B cell (primary cell): Measurements from ENCODE around the gene SLCO3A1. TPM values are rescaled to one million over a fixed set of nuclear protein-coding genes. Genes with fewer than 3 reads are reported as not detected.

Experiments used
- ATAC-seq: fragments of 200-7000 bp; cut with Tn5 transposase; one replicate; pipeline ENCODE4 v1.10.0; 2021; ENCODE audit warnings: low read depth, mild to moderate bottlenecking, moderate number of reproducible peaks, moderate library complexity
- CTCF ChIA-PET: fragments of 350-600 bp; sonication (Branson Sonifier 250); formaldehyde crosslinking; loops from one replicate; lab custom pipeline; 2021; ENCODE audit warnings: antibody characterized with exemption, inconsistent platforms; lab: Charles Lee
- POLR2A ChIA-PET: fragments of 350-600 bp; sonication (Branson Sonifier 250); formaldehyde crosslinking; loops from one replicate; lab custom pipeline; 2021; ENCODE audit warnings: antibody characterized with exemption; lab: Charles Lee
- DNase-seq: peaks from one replicate; pipeline ENCODE4 v3.0.0; 2013
- H2AFZ ChIP-seq: 2 replicates; pipeline ENCODE4 v1.6.1; 2012; ENCODE audit warnings: mild to moderate bottlenecking, low read depth, low read length; ENCODE audit not compliant: insufficient read depth, poor library complexity, severe bottlenecking
- H3K27ac ChIP-seq, 2 donors: 1 replicate in 1 of 2; 2 replicates in 1 of 2; pipeline ENCODE4 v1.5.1; 2012 to 2013; ENCODE audit warnings: low read length in 2 of 2, mild to moderate bottlenecking in 2 of 2, moderate library complexity in 1 of 2
- H3K27me3 ChIP-seq, 4 experiments: fragments of 200-600 bp in 1 of 4; sonication (generic) in 1 of 4; replicated peaks in 1 of 4; 1 replicate in 2 of 4; 2 replicates in 2 of 4; pipeline versions ENCODE4 v1.6.1 to v1.7.0; 2013 to 2016; ENCODE audit warnings: low read length in 3 of 4, mild to moderate bottlenecking in 2 of 4, mixed read lengths in 1 of 4, moderate library complexity in 1 of 4; ENCODE audit not compliant: insufficient read depth in 4 of 4, control insufficient read depth in 3 of 4; ENCODE audit errors: control extremely low read depth in 1 of 4
- H3K36me3 ChIP-seq, 2 experiments: replicated peaks in 1 of 2; 1 replicate in 1 of 2; 2 replicates in 1 of 2; pipeline versions ENCODE4 v1.6.1 to v1.7.1; 2013; ENCODE audit warnings: low read length in 1 of 2; ENCODE audit not compliant: insufficient read depth in 2 of 2, control insufficient read depth in 1 of 2; ENCODE audit errors: control extremely low read depth in 1 of 2, extremely low read depth in 1 of 2
- H3K4me1 ChIP-seq, 2 donors: fragments of 200-600 bp in 1 of 2; sonication (generic) in 1 of 2; 1 replicate in 1 of 2; 2 replicates in 1 of 2; pipeline versions ENCODE4 v1.5.1 to v1.6.1; 2013 to 2017; ENCODE audit warnings: low read length in 2 of 2; ENCODE audit not compliant: control insufficient read depth in 2 of 2, insufficient read depth in 2 of 2
- H3K4me2 ChIP-seq: replicated peaks from 2 replicates; pipeline ENCODE3; 2012; ENCODE audit warnings: mild to moderate bottlenecking, low read depth, low read length; ENCODE audit not compliant: poor library complexity, severe bottlenecking
- H3K4me3 ChIP-seq, 5 experiments: fragments of 200-600 bp in 1 of 5; sonication (generic) in 1 of 5; 1 replicate in 3 of 5; 2 replicates in 2 of 5; pipeline versions ENCODE4 v1.5.1 to v1.7.0; 2011 to 2016; ENCODE audit warnings: low read length in 4 of 5, mild to moderate bottlenecking in 4 of 5, low read depth in 2 of 5, control low read depth in 1 of 5, moderate library complexity in 1 of 5; ENCODE audit not compliant: insufficient read depth in 1 of 5; ENCODE audit errors: control extremely low read depth in 1 of 5, extremely low read depth in 1 of 5
- H3K79me2 ChIP-seq: fragments of 200-600 bp; sonication (generic); one replicate; pipeline ENCODE4 v1.6.0; 2016; ENCODE audit warnings: low read length; ENCODE audit not compliant: control insufficient read depth, insufficient read depth
- H3K9ac ChIP-seq: fragments of 200-600 bp; sonication (generic); 2 replicates; pipeline ENCODE4 v1.6.1; 2017; ENCODE audit warnings: mild to moderate bottlenecking, low read length, moderate library complexity
- H3K9me3 ChIP-seq, 3 donors: one replicate each; pipeline versions ENCODE4 v1.6.1 to v1.7.1; 2013; ENCODE audit warnings: low read length in 2 of 3; ENCODE audit not compliant: control insufficient read depth in 2 of 3, insufficient read depth in 1 of 3; ENCODE audit errors: control extremely low read depth in 1 of 3
- H4K20me1 ChIP-seq: 2 replicates; pipeline ENCODE4 v1.6.0; 2012; ENCODE audit warnings: mild to moderate bottlenecking, low read length; ENCODE audit not compliant: insufficient read depth, control insufficient read depth, poor library complexity, severe bottlenecking
- H3K27ac Mint-ChIP-seq: one replicate; pipeline ENCODE4 v1.8.0; 2021; ENCODE audit warnings: mixed read lengths
- H3K27me3 Mint-ChIP-seq: one replicate; pipeline ENCODE4 v1.8.0; 2021; ENCODE audit warnings: mixed read lengths
- H3K4me1 Mint-ChIP-seq: one replicate; pipeline ENCODE4 v1.8.0; 2021; ENCODE audit warnings: mixed read lengths
- H3K4me3 Mint-ChIP-seq: one replicate; pipeline ENCODE4 v1.8.0; 2021; ENCODE audit warnings: mixed read lengths
- H3K9me3 Mint-ChIP-seq: one replicate; pipeline ENCODE4 v1.8.0; 2022; ENCODE audit warnings: mixed read lengths; ENCODE audit not compliant: insufficient read depth
- EZH2 ChIP-seq: IDR thresholded peaks from 2 replicates; pipeline ENCODE4 v1.6.1; 2012; ENCODE audit warnings: borderline replicate concordance, low read depth, mild to moderate bottlenecking, moderate library complexity, low read length; ENCODE audit not compliant: insufficient read depth, poor library complexity, severe bottlenecking
- WGBS: methylation state at CpG from one replicate; pipeline ENCODE4 v1.1.5; 2013; ENCODE audit warnings: missing lambda C conversion rate; ENCODE audit not compliant: insufficient coverage; 5-methylcytosine and 5-hydroxymethylcytosine counted together
- intact Hi-C: fragments of 100-400 bp; cut with micrococcal nuclease; formaldehyde crosslinking; loops from one replicate; pipeline ENCODE4 v1.10.0; 2022
- polyA plus RNA-seq: library from polyadenylated mRNA; depleted of rRNA; stranded (reverse); fragments of >200 nt; gene quantifications from 2 replicates; pipeline ENCODE4 v1.2.3, GENCODE V29; 2012
- total RNA-seq, 2 donors: library from RNA; stranded (reverse); fragments of 120-200 nt in 1 of 2; gene quantifications; 1 replicate in 1 of 2; 2 replicates in 1 of 2; pipeline versions ENCODE4 v1.2.3 to v1.2.4, GENCODE V29; 2013 to 2022
- TF ChIP-seq, protein P1 (sequence below): fragments of 200-600 bp; IDR thresholded peaks from one replicate; pipeline ENCODE4 v1.8.0; 2022; ENCODE audit warnings: antibody characterized with exemption, mild to moderate bottlenecking

SLCO3A1 gene
- total and polyA plus RNA-seq, 2 donors (not counting 1 experiment from before 2014, with no cell fraction given), result 0.99 to 2.3 TPM

DNA sequence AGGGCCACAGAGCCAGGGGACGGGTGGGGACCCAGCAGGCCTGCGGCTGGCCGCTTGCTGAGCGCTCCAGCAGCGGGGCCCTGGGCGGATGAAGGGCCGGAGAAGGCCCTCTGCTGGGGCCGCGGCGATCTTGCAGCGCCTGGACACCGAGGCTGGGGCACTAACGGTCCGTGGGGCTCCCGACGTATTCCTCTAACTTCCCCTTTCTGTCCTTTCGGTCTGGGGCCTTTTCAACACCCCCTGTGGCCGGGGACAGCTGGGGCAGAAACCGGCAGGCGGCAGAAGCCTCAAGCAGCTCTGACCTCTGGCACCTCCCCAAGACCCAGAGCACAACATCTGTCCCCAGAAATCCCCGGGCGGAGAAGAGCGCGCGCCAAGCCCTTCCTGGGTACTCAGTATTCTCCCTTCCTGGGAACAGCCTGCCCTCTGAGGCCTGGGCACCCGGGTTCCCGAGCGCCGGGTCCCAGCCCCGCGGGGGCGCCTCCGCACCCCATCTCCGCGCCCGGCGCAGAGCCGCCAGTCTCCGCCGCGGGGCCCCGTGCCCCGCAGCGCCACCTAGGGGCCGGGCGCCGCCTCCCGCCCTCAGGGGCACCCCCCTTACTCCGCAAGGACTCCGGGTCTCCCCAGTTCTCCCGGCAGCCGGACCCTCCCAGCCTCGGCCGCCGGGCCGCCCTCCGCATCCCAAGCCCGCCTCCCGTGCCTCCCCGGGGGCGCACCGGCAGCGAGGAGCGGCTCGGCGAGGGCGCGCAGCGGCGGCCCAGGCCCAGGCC lies 582 bp upstream of the SLCO3A1 start:
- peak overlapping the region in 3 of 5 experiments; percentile 18 to 36 (median 21) for H3K4me3 ChIP-seq
- no peak overlapping the region for H3K9ac ChIP-seq
- H4K20me1 ChIP-seq, result no peaks in the 10 kb centered on the region
- intact Hi-C loops, result no loop called here
- peak overlapping the region; percentile 74 for H3K4me2 ChIP-seq
- ATAC-seq, result peak; percentile 56
- peaks cover 0 to 63% (median 41%) of the 10 kb centered on the region in 4 experiments for H3K27me3 ChIP-seq
- H2AFZ ChIP-seq, result peak overlapping the region; percentile 28
- no peaks in the 10 kb centered on the region for H3K36me3 ChIP-seq
- POLR2A ChIA-PET, result no interaction called here
- TF ChIP-seq, protein P1, sequence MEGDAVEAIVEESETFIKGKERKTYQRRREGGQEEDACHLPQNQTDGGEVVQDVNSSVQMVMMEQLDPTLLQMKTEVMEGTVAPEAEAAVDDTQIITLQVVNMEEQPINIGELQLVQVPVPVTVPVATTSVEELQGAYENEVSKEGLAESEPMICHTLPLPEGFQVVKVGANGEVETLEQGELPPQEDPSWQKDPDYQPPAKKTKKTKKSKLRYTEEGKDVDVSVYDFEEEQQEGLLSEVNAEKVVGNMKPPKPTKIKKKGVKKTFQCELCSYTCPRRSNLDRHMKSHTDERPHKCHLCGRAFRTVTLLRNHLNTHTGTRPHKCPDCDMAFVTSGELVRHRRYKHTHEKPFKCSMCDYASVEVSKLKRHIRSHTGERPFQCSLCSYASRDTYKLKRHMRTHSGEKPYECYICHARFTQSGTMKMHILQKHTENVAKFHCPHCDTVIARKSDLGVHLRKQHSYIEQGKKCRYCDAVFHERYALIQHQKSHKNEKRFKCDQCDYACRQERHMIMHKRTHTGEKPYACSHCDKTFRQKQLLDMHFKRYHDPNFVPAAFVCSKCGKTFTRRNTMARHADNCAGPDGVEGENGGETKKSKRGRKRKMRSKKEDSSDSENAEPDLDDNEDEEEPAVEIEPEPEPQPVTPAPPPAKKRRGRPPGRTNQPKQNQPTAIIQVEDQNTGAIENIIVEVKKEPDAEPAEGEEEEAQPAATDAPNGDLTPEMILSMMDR, result peak; percentile 55
- TF ChIP-seq EZH2, result no peak
- Mint-ChIP-seq H3K4me3 (peak overlapping the region; percentile 73), H3K27ac (no peak overlapping the region), H3K27me3 (peaks cover 49% of the 10 kb centered on the region), H3K4me1 (peaks cover 42% of the 10 kb centered on the region), H3K9me3 (no peaks in the 10 kb centered on the region)
- peak; percentile 61 for DNase-seq
- CTCF ChIA-PET, result no interaction called here
- under 1% methylated on average over 70 of the region's 70 CpGs for WGBS
- H3K27ac ChIP-seq, result no peak overlapping the region
- H3K9me3 ChIP-seq, result peaks cover 0 to 19% (median 0%) of the 10 kb centered on the region in 3 donors
- H3K4me1 ChIP-seq, result peaks cover 27 to 38% of the 10 kb centered on the region in 2 donors
- no peaks in the 10 kb centered on the region for H3K79me2 ChIP-seq
